ENCODE measurements around the gene ASCC3. TPM values are rescaled to one million over a fixed set of nuclear protein-coding genes. Genes with fewer than 3 reads are reported as not detected.
"Not testable (repeated sequence)": the region's sequence is repeated elsewhere in the genome, so short reads cannot be mapped to it uniquely, and the experiment has no call there.

Gene ASCC3
- total RNA-seq, 1 experiment from 2014 or later, result 79.3 TPM

DNA sequence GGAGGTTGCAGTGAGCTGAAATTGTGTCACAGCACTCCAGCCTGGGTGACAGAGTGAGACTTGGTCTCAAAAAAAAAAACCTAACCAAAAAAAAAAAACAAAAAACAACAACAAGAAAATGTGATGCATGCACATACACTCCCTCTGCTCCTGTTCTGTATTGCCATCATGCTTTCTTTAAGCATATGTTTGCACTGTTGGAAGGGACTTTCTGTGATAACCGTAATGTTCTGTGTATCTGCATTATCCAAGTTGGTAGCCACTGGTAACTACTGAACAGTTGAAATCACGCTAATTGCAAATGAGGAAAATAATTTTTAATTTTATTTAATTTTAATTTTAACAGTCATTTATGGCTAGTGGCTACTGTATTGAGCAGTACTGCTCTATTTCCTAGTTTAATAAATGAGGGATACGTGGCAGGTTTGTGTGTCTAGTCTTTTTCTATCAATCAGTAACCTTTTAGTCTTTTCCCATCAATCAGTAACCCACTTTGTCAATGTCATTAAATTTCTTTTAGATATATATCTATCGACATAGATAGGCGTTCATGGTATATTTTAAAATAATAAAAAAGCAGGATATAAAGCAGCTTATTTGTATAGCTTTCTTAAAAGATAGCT lies 135.6 kb downstream of the ASCC3 start:
- H3K27ac ChIP-seq, result no peak overlapping the region
- H3K4me1 ChIP-seq, result no peaks in the 10 kb centered on the region
- peaks cover 13% of the 10 kb centered on the region for H3K36me3 ChIP-seq
- H3K9me3 ChIP-seq (replicated peaks), result no peaks in the 10 kb centered on the region
- DNase-seq, result no peak
- H3K27me3 ChIP-seq, result no peaks in the 10 kb centered on the region
- H3K4me3 ChIP-seq, result no peak overlapping the region

DNA sequence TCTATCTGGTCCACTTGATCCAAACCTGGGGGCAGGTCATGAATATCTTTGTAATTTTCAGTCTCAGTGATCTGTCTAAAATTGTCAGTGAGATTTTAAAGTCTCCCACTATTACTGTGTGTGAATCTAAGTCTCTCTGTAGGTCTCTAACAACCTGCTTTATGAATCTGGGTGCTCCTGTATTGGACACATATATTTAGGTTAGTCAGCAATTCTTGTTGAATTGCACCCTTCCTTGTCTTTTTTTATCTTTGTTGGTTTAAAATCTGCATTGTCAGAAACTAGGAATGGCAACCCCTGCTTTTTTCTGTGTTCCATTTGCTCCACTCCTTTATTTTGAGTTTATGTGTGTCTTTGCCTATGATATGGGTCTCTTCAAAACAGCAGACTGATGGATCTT lies 140.7 kb downstream of the ASCC3 start:
- Histone ChIP-seq H3K4me3 (no peak overlapping the region), H3K9me3 (replicated peaks) (no peaks in the 10 kb centered on the region; the same call in 1 of the 2 replicates), H3K27ac (no peak overlapping the region), H3K27me3 (no peaks in the 10 kb centered on the region), H3K36me3 (peaks cover 11% of the 10 kb centered on the region), H3K4me1 (no peaks in the 10 kb centered on the region)
- no peak for DNase-seq

DNA sequence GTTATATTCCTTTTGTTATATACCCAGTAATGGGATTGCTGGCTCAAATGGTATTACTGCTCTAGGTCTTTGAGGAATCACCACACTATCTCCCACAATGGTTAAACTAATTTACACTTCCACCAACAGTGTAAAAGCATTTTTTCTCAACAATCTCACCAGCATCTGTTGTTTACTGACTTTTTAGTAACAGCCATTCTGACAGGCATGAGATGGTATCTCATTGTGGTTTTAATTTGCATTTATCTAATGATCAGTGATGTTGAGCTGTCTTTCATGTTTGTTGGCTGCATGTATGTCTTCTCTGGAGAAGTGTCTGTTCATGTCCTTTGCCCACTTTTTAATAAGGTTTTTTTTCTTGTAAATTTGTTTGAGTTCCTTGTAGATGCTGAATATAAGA lies 143.4 kb downstream of the ASCC3 start:
- DNase-seq; H3K4me3 ChIP-seq; H3K4me1 ChIP-seq; H3K9me3 ChIP-seq (replicated peaks); H3K27me3 ChIP-seq; H3K36me3 ChIP-seq; H3K27ac ChIP-seq: not testable (repeated sequence)

DNA sequence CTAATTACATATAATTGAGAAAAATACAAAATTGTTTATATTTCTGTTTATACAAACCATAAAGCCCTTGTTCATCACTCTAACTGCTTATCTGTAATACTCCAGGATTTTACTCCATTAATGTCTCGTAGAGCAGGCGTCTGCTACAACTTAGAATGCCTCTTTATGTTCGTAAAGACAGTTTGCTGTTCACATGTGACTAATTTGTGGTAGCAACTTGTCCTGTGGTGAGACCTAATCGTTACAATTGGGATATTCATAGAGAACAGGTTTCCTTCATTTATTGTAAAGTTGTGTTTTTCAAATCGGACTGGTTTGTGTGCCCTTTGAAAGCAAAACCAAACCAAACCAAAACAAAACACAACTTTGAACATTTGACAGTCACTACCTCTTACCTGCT lies 149.7 kb downstream of the ASCC3 start:
- Histone ChIP-seq H3K27me3 (no peaks in the 10 kb centered on the region), H3K27ac (peak overlapping the region; percentile 99)

GRCh38 chr6:100730001-100730980 lies 150.8 kb downstream of the ASCC3 start:
- peak overlapping the region; percentile 17 for H3K4me3 ChIP-seq
- no peaks in the 10 kb centered on the region for H3K36me3 ChIP-seq
- H3K9me3 ChIP-seq (replicated peaks), result no peaks in the 10 kb centered on the region
- H3K27me3 ChIP-seq, result no peaks in the 10 kb centered on the region
- peaks cover 51% of the 10 kb centered on the region for H3K4me1 ChIP-seq
- DNase-seq, result peak; percentile 74 to 93
- peak overlapping the region; percentile 99 for H3K27ac ChIP-seq

More for the DNA sequence above, 149.7 kb downstream of the ASCC3 start:
- Histone ChIP-seq H3K4me1 (peaks cover 47% of the 10 kb centered on the region), H3K36me3 (no peaks in the 10 kb centered on the region), H3K4me3 (peak overlapping the region; percentile 17), H3K9me3 (replicated peaks) (no peaks in the 10 kb centered on the region)
- peak; percentile 13 to 72 for DNase-seq

GRCh38 chr6:100726666-100727065 lies 154.5 kb downstream of the ASCC3 start:
- no peak overlapping the region for H3K4me3 ChIP-seq
- peaks cover 12% of the 10 kb centered on the region; the same call in 1 of the 2 replicates for H3K36me3 ChIP-seq
- peak overlapping the region; percentile 29; the same call in 1 of the 2 replicates for H3K27ac ChIP-seq
- no peaks in the 10 kb centered on the region for H3K9me3 ChIP-seq (replicated peaks)
- peak in 1 of 2 experiments; percentile 19 for DNase-seq
- peaks cover 42% of the 10 kb centered on the region for H3K4me1 ChIP-seq
- H3K27me3 ChIP-seq, result no peaks in the 10 kb centered on the region

- H3K9me3 ChIP-seq (replicated peaks), result no peaks in the 10 kb centered on the region
- no peak overlapping the region for H3K27ac ChIP-seq
- no peaks in the 10 kb centered on the region for H3K27me3 ChIP-seq
- peaks cover 14% of the 10 kb centered on the region; the same call in 1 of the 2 replicates for H3K36me3 ChIP-seq
- peaks cover 25% of the 10 kb centered on the region for H3K4me1 ChIP-seq
- H3K4me3 ChIP-seq, result no peak overlapping the region
- no peak for DNase-seq
Measured at GRCh38 chr6:100724696-100725095, 156.4 kb downstream of the ASCC3 start.

DNA sequence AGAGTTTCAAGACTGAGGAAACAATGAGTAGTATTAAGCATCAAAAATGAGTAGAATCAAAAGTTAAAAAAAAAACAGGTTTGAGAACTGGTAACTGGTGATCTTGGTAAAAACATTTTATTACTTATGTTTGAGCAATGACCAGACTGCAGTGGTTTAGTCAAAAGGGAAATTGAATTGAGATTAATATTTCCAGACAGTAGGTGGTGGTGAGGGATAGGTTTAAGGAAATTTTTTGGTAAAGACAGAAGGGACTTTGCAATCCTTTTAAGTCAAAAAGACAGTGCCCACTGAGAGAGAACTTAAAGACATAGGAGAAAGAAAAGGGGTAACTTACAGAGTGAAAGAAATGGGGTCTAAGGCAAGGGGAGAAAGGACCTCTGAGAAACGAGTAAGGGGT lies 156.9 kb downstream of the ASCC3 start:
- Histone ChIP-seq H3K27ac (no peak overlapping the region), H3K9me3 (replicated peaks) (no peaks in the 10 kb centered on the region), H3K36me3 (peaks cover 14% of the 10 kb centered on the region; the same call in 1 of the 2 replicates), H3K4me1 (peaks cover 20% of the 10 kb centered on the region), H3K27me3 (no peaks in the 10 kb centered on the region), H3K4me3 (no peak overlapping the region)
- no peak for DNase-seq

GRCh38 chr6:100721256-100721655 lies 159.9 kb downstream of the ASCC3 start:
- Histone ChIP-seq H3K4me1 (peaks cover 2% of the 10 kb centered on the region), H3K9me3 (replicated peaks) (no peaks in the 10 kb centered on the region), H3K27me3 (no peaks in the 10 kb centered on the region), H3K27ac (no peak overlapping the region), H3K36me3 (peaks cover 15% of the 10 kb centered on the region; the same call in 1 of the 2 replicates), H3K4me3 (no peak overlapping the region)
- DNase-seq, result no peak

DNA sequence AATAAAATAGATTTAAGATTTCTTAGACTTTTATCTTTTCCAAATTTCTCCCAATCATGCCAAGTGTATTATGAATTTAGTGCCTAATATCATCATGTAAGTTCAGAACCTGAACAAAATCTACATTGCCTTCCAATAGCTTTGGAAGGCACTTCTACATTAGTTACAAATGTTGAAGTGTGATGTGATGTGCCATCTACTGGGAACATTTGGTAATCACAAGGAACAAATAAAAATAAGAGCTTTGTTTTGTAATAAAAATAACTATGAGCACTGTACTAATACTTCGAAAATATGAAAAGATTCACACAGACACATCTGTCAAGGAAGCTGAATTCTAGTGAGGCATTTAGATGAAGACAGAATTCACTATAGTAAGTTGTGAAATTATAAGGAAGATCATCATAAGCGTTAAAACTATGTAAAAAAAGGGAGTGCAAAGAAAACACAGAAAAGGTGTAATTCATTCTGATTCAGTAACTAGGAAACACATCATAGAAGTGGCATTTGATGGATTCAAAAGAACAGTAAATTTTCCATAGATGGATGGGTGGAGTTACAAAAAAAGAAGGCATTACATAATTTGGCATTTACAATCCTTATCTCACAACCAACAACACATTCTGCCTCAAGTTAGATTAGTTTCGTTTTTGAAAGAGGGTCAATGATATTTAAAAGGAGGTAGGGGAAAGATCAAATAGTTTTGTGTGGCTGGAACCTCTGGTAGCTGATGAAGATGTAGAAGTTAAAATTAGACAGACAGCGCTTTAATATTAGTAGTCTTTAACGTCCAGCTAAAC lies 161.0 kb downstream of the ASCC3 start:
- Histone ChIP-seq H3K36me3 (peaks cover 18% of the 10 kb centered on the region; the same call in 1 of the 2 replicates), H3K9me3 (replicated peaks) (no peaks in the 10 kb centered on the region), H3K27me3 (no peaks in the 10 kb centered on the region), H3K27ac (no peak overlapping the region), H3K4me3 (no peak overlapping the region), H3K4me1 (no peaks in the 10 kb centered on the region)
- DNase-seq, result peak in 1 of 2 experiments; percentile 47

DNA sequence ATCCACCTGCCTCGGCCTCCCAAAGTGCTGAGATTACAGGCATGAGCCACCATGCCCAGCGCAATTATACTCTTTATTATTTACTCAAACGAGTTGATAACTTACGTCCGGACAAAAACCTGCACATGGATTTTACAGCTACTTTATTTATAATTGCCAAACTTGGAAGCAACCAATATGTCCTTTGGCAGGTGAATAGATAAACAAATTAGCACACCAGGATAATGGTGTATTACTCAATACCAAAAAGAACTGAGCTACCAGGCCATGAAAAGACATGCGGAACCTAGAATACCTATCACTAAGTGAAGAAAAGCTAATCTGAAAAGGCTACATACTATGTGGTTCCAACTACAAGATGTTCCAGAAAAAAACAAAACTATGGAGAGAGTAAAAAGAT lies 168.1 kb downstream of the ASCC3 start:
- Histone ChIP-seq H3K27ac (no peak overlapping the region), H3K36me3 (peaks cover 25% of the 10 kb centered on the region), H3K9me3 (replicated peaks) (no peaks in the 10 kb centered on the region), H3K27me3 (no peaks in the 10 kb centered on the region), H3K4me1 (no peaks in the 10 kb centered on the region), H3K4me3 (no peak overlapping the region)
- DNase-seq, result no peak

- no peaks in the 10 kb centered on the region for H3K4me1 ChIP-seq
- H3K27me3 ChIP-seq, result no peaks in the 10 kb centered on the region
Measured at GRCh38 chr6:100706491-100706890, 174.6 kb downstream of the ASCC3 start.

GRCh38 chr6:100704961-100705360 lies 176.2 kb downstream of the ASCC3 start:
- Histone ChIP-seq H3K36me3 (0 out of 2 replicates have a peak, but pooled peaks cover 6% of the 10 kb centered on the region), H3K27me3 (no peaks in the 10 kb centered on the region), H3K9me3 (replicated peaks) (no peaks in the 10 kb centered on the region), H3K4me3 (no peak overlapping the region), H3K27ac (no peak overlapping the region), H3K4me1 (no peaks in the 10 kb centered on the region)
- DNase-seq, result no peak

More at GRCh38 chr6:100706491-100706890, 174.6 kb downstream of the ASCC3 start:
- Histone ChIP-seq H3K4me3 (no peak overlapping the region), H3K36me3 (0 out of 2 replicates have a peak, but pooled peaks cover 6% of the 10 kb centered on the region), H3K9me3 (replicated peaks) (no peaks in the 10 kb centered on the region), H3K27ac (no peak overlapping the region)
- no peak for DNase-seq

- Histone ChIP-seq H3K4me1 (no peaks in the 10 kb centered on the region), H3K4me3 (no peak overlapping the region), H3K27ac (no peak overlapping the region), H3K27me3 (no peaks in the 10 kb centered on the region), H3K9me3 (replicated peaks) (no peaks in the 10 kb centered on the region), H3K36me3 (peaks cover 6% of the 10 kb centered on the region; the same call in 1 of the 2 replicates)
- DNase-seq, result no peak
Measured at GRCh38 chr6:100701728-100702127, 179.4 kb downstream of the ASCC3 start.
